ENCODE data around the gene NHSL1.

Gene NHSL1, protein sequence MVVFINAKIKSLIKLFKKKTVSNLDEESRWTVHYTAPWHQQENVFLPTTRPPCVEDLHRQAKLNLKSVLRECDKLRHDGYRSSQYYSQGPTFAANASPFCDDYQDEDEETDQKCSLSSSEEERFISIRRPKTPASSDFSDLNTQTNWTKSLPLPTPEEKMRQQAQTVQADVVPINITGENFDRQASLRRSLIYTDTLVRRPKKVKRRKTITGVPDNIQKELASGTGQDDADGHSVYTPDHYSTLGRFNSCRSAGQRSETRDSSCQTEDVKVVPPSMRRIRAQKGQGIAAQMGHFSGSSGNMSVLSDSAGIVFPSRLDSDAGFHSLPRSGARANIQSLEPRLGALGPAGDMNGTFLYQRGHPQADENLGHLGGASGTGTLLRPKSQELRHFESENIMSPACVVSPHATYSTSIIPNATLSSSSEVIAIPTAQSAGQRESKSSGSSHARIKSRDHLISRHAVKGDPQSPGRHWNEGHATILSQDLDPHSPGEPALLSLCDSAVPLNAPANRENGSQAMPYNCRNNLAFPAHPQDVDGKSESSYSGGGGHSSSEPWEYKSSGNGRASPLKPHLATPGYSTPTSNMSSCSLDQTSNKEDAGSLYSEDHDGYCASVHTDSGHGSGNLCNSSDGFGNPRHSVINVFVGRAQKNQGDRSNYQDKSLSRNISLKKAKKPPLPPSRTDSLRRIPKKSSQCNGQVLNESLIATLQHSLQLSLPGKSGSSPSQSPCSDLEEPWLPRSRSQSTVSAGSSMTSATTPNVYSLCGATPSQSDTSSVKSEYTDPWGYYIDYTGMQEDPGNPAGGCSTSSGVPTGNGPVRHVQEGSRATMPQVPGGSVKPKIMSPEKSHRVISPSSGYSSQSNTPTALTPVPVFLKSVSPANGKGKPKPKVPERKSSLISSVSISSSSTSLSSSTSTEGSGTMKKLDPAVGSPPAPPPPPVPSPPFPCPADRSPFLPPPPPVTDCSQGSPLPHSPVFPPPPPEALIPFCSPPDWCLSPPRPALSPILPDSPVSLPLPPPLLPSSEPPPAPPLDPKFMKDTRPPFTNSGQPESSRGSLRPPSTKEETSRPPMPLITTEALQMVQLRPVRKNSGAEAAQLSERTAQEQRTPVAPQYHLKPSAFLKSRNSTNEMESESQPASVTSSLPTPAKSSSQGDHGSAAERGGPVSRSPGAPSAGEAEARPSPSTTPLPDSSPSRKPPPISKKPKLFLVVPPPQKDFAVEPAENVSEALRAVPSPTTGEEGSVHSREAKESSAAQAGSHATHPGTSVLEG (N-terminal part only)

GRCh38 chr6:138499303-138500018 lies at the start of gene NHSL1:
Gene NHSL1 (minus strand): TSS chr6:138499494. CDS start chr6:138499290, 204 bp downstream.
- FAIRE-seq, result no peak

DNA sequence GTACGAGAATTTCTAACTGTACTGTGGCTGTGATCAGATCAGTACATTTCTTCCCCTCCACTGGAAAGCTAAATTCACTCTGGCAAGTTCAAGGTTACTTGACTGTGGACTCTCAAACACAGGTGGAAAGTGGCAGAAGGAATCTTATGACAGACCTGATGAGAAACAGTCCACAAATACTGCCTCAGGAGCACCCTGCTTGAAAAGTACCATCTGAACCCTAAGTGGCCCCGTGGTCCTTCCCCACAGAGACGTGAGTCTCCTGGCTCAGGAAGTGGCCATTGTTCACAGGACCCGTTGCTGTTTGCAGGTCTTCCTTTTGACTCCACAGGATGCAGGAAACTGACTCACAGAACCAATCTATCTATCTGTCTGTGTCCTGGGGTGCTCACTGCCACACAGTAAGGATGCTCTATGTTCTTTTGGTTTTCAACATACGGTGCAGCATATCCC lies 47.5 kb upstream of the NHSL1 start:
- FAIRE-seq, result no peak

DNA sequence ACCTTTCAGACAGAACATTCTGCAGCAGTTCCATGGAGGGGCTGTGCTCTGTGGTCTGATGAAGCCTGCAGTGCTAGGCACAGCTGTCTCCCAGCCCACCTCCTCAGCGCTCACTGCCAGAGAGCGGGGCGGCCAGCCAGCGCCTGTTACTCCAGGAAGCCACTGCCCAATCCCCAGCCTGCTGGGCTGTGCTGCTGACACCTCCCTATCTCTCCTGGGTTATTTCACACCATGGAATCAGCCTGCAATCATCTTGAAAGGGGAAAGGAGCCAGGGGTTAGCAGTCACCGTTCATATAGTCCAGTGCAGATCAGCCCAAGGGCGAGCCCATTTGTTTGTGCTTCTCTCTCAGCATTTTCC lies 46.3 kb upstream of the NHSL1 start:
- FAIRE-seq, result no peak

DNA sequence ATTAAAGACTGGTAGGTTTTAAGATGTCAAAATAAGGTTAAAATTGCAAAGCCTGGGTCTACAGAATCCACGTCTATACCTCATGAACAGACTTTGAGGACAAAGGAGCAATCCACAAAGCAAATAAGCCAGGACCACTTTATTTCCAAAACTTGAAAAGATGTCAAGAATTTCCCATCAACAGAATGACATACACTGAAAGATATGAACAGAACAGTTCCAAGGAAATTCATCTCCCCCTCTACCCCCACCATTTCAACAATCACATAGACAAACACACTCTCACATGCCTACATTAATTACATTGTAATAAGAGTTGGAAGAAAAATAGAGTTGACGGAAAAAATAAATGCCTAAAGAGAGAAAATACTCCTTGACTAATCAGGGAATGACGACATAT lies 45.2 kb upstream of the NHSL1 start:
- FAIRE-seq, result no peak

- no peak for FAIRE-seq
Observed at GRCh38 chr6:138543657-138544056, 44.4 kb upstream of the NHSL1 start.

DNA sequence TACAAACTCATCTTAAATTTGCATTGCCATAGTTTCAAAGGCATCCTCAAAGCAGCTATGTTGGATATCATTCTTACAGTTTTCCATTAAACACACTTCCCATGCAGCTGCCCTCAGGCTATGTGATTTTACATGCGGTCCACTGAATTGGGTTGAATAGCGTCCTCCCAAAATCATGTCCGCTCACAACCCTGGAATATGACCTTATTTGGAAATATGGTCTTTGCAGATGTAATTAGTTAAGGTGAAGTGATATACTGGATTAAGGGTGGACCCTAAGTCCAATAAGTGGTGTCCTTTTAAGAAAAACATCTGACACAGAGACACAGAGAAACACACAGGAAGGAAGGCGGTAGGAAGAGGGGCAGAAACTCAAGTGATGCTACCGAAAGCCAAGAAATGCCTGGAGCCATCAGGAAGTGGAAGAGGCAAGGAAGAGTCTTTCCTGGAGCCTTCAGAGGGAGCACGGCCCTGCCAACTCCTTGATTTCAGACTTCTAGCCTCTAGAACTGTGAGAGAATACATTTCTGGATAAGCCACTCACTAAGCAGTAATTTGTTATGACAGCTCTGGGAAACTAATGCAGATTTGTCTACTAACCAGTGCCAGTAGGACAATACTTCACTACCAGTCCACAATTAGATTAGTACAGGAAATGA lies 42.7 kb upstream of the NHSL1 start:
- FAIRE-seq, result no peak

GRCh38 chr6:138540468-138540867 lies 41.2 kb upstream of the NHSL1 start:
- no peak for FAIRE-seq

- FAIRE-seq, result no peak
Observed at GRCh38 chr6:138539876-138540275, 40.6 kb upstream of the NHSL1 start.

GRCh38 chr6:138538390-138539031 lies 39.2 kb upstream of the NHSL1 start:
- FAIRE-seq, result no peak

DNA sequence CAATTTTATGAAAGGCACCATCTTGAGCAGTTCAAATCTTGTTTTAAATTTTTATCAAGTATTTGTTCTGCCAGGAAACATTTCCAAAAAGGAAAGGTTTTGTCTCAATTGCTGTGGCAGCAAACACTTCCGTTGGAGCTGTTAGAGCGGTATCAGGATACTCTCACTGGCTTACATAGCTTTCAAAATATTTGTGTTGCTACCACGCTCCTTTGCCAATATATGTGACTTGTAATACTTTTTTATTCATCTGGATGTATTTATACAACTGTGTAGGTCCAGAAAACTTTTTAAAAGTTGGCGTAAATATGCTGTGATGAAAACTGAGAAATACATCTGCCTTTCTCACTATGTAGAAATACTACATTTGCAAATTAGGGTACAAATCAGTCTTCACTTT lies 37.8 kb upstream of the NHSL1 start:
- FAIRE-seq, result no peak

DNA sequence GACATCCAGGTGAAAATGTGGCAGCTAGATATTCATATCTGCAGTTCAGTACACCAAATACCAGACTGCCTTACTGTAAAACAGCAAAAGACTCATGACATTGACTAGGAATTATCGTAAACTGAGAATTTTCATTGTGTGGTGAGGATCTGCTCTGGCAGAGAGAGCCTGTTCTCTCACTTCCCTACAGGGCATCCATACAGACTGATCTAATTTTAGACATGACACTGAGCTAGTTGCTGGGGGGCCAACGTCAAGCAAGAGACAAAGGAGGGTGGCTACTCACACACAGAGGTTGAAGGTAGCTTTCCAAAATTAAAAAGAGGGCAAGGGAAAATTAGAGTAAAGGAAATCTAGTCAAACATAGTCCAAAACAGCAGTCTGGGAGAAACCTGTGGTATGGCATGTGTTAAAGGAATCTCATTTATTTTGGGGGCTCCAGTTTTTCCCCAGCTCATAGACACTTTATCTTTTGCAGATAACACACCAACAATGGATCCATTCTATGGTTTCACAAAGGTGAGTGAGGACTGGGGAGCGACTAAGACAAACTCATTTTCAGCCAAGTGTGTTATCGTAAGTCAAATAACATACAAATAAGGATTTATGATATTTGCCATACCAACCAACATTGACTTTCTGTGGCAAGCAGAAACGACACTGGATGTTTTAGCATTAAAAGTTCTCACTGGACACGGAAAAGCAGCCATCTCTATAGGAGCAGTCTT lies 36.6 kb upstream of the NHSL1 start:
- no peak for FAIRE-seq

GRCh38 chr6:138533667-138534066 lies 34.4 kb upstream of the NHSL1 start:
- FAIRE-seq, result no peak

GRCh38 chr6:138531387-138531786 lies 32.1 kb upstream of the NHSL1 start:
- FAIRE-seq, result no peak

- no peak for FAIRE-seq
Observed at GRCh38 chr6:138529478-138529877, 30.2 kb upstream of the NHSL1 start.

DNA sequence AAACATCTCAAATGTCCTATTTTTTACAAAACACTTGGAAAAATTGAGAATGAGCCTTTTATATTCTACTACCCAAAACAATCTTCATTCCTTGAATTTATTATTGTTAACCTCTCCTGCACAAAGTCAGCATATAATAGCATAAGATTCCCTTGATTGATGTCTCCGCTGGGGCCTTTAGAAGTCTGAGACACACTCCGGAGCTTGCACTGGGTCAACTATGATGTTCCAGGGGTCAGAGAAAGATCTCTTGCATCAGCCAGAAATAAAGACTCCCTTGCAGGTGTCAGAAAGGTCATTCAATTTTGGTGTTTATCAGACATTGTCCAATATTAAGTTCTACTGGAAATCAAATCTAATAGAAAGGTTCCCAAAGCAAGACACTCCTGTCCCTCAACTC lies 29.7 kb upstream of the NHSL1 start:
- no peak for FAIRE-seq

DNA sequence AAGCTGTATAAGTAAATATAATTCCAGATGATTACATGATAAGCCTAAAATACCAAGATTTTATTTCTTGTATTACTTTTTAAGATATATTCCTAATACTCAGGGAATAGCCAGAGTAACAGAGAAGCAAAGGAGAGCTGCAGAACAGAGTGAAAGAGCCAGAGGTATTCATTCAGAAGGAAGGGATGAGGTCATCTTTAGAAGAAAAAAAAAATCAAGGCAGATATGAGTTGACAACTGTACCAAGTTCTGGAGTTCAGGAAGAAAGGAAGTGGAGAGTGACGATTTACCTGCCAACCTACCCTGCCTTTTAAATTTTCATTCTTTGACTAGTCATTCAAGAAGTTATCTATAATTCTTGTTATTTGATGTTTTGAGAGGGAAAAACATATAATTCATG lies 28.8 kb upstream of the NHSL1 start:
- FAIRE-seq, result no peak

DNA sequence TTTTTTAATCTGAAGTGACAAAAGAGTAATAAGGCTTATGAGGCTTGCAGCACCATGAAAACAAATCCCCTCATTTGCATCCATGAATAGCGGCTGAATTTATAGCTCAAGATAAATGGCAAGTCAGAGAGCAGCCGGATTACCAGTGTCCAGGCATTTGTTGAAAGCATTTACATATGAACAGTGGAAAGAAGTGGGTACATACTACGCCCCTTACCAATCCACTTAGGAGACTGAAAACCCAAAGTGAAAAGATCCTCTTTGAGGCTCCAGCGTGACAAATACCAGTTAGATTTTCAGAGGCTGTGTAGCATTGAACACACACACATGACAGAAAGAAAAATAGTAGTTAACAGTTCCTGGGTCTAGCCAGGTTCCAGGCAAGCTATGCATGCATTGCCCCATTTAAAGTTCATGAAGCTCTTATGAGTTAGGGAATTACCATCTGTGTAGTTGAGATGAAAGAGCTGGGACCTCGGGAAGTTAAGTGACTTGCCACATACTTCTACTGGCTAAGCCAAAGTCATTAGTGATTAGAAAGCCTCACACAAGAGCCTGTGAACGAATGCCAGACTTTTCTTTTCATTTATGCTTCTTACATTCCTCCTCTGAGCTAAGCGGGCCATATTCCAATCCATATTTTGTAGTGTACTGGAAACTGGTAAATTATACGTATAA lies 28.3 kb upstream of the NHSL1 start:
- FAIRE-seq, result no peak

GRCh38 chr6:138526822-138527235 lies 27.5 kb upstream of the NHSL1 start:
- no peak for FAIRE-seq

GRCh38 chr6:138525355-138525754 lies 26.1 kb upstream of the NHSL1 start:
- no peak for FAIRE-seq

DNA sequence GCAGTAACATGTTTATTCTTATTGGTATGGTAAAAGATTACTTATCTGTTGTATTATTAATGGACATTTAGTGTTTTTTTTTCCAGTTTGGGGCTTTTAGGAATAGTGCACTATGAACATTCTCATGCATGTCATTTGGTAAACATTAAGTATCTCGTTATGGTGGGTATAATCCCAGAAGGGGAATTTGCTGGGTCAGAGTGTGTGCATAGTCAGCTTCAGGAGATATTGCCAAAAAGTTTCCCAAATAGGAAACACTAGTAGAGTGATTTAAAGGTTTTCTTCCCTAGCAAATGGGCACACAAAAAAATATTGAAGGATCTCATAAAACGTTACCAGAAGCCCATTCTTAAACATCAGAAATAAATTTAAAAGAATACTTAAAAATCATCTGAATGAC lies 25.2 kb upstream of the NHSL1 start:
- no peak for FAIRE-seq

All from TTC549 (cell line).